Epithelial cell of esophagus (primary cell): ENCODE data around the gene ABTB2.

Experiments
- DNase-seq: peaks from one replicate; pipeline ENCODE4 v3.0.0; 2010; ENCODE audit warnings: low read depth
- H3K4me3 ChIP-seq: 2 replicates; pipeline ENCODE4 v1.5.1; 2011; ENCODE audit warnings: mild to moderate bottlenecking, low read length, control low read depth
- CTCF ChIP-seq: IDR thresholded peaks from 2 replicates; pipeline ENCODE4 v1.5.1; 2011; ENCODE audit warnings: low read depth, mild to moderate bottlenecking, low read length, control low read depth, inconsistent platforms; ENCODE audit not compliant: insufficient read depth; ENCODE audit errors: missing control alignments

ABTB2 gene

GRCh38 chr11:34190192-34191139 is 167.3 kb downstream of the ABTB2 start:
- DNase-seq = no peak
- TF ChIP-seq CTCF = no peak
- H3K4me3 ChIP-seq = no peak overlapping the region

- no peak overlapping the region for H3K4me3 ChIP-seq
- no peak for TF ChIP-seq CTCF
- DNase-seq = no peak
These were observed 168.6 kb downstream of the ABTB2 start for GRCh38 chr11:34189191-34189590.

GRCh38 chr11:34188181-34188580 is 169.6 kb downstream of the ABTB2 start:
- no peak for DNase-seq
- TF ChIP-seq CTCF = no peak
- no peak overlapping the region for H3K4me3 ChIP-seq

- no peak for TF ChIP-seq CTCF
- peak; percentile 62 for DNase-seq
- H3K4me3 ChIP-seq = no peak overlapping the region
These were observed 171.6 kb downstream of the ABTB2 start for GRCh38 chr11:34185926-34186841.

GRCh38 chr11:34184505-34185015 is 173.2 kb downstream of the ABTB2 start:
- no peak for DNase-seq
- no peak for TF ChIP-seq CTCF

GRCh38 chr11:34183848-34184391 is 173.9 kb downstream of the ABTB2 start:
- no peak for TF ChIP-seq CTCF
- no peak overlapping the region for H3K4me3 ChIP-seq
- DNase-seq = no peak

More at GRCh38 chr11:34184505-34185015, 173.2 kb downstream of the ABTB2 start:
- no peak overlapping the region for H3K4me3 ChIP-seq
